Inflammatory macrophage treated with lipopolysaccharide for 1 hour (primary cell): ENCODE results near the gene COCH.
"Not testable (repeated sequence)": the region's sequence is repeated elsewhere in the genome, so short reads cannot be mapped to it uniquely, and the experiment has no call there.

Experiments
- DNase-seq, 2 donors: peaks; one replicate each; pipeline ENCODE4 v3.0.0-alpha.2; 2020 to 2022

Gene COCH

DNA sequence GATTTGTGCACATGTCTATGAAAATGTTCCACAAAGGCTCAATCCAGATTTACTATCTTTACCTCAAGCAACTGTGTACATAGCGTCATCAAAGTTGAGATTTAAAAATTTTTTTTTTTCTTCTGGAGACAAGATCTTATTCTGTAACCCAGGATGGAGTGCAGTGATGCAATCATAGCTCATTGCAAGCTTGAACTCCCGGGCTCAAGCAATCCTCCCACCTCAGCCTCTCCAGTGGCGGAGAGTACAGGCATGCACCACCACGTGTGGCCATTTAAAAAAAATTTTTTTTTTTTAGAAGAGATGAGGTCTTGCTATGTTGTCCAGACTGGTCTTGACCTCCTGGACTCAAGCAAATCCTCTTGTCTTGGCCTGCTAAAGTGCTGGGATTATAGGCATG lies 2.3 kb downstream of the COCH start:
- DNase-seq = no peak

DNA sequence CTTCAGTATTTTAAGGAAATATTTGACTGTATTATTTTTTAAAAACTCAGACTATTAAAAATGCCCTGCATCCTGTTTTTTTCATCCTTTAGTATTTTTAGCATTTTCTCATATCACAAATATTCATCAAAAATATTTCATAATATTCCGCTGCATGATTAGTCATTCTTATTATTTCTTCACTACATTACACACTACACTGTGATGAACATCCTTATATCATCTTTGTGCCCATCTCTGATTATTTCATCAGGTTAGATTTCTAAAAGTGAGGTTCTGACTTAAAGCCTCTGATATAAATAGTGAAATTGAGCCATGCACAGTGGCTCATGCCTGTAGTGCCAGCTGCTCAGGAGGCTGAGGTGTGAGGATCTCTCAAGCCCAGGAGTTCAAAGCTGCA lies 8.1 kb downstream of the COCH start:
- DNase-seq = peak; percentile 17 to 41

DNA sequence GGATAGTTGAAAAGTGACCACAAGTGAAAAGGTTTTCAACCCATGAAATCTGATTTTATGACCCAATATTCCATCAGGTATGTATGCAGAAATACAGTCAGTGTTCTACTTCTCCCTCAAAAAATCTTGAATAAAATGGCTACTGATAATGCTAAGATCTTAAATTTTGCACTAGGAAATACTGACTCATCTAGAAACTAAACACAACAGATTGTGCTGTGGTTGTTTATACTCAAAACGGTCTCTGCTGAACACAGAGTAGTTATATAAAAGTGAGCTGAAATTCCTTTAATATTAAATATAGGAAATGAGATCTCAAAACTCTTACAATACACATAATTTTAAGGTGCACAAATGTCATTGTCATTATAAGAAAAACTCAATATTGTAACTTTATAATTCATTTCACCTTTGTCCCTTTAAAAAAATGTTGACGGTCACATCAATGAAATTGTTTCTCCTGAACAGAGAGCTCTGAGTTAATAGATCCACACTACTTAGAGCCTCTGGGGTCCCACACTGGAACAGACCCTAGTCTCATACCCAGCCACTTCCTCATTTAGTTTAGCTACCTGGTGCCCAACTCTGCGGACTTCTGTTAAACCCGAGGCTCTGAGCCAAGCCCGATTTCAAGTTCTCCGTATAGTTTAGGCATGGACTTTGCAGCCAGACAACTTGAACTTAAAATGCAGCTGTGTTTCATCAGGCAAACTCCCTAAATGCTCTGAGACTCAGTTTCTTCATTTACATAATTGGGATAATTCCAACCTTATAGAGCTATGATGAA lies 9.3 kb downstream of the COCH start:
- no peak for DNase-seq

DNA sequence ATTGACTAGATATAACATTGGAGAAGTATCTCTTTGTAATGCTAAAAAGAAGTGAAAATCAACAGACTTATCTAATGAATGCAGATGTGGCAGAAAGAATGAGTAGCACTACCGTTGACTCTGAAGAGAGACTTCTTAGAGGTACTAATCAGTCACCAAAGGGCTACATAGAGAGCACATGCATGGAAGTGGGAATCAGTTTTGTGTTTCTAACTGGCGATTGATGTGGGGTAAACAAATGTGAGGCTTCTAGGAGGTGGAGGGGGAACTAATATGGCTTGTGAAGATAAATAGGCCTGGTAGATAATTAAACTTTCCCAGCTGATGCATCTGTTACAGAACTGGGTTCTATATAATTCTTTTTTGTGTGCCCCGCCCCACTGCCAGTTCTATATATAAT lies 10.5 kb downstream of the COCH start:
- no peak for DNase-seq

DNA sequence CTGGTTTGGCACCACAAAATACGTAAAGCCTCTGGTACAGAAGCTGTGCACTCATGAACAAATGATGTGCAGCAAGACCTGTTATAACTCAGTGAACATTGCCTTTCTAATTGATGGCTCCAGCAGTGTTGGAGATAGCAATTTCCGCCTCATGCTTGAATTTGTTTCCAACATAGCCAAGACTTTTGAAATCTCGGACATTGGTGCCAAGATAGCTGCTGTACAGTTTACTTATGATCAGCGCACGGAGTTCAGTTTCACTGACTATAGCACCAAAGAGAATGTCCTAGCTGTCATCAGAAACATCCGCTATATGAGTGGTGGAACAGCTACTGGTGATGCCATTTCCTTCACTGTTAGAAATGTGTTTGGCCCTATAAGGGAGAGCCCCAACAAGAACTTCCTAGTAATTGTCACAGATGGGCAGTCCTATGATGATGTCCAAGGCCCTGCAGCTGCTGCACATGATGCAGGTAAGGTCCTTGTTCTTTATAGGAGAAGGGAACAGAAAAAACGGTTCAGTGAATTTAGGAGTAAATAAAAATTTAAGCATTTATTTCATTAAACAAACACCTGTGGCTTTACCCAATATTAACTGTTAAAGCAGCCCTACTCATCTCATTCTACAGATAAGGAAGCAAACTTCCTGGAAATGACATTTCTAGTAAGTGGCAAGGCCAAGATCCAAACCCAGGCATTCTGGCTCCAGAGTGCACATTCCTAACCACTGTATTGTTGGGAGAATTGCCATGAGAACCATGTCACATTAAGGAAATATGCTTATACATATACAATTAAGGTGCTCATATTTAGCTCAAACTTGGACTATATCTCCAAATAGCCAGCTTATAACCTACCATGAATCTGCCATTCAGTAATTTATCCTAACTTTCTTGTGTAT lies 11.7 kb downstream of the COCH start:
- no peak for DNase-seq

DNA sequence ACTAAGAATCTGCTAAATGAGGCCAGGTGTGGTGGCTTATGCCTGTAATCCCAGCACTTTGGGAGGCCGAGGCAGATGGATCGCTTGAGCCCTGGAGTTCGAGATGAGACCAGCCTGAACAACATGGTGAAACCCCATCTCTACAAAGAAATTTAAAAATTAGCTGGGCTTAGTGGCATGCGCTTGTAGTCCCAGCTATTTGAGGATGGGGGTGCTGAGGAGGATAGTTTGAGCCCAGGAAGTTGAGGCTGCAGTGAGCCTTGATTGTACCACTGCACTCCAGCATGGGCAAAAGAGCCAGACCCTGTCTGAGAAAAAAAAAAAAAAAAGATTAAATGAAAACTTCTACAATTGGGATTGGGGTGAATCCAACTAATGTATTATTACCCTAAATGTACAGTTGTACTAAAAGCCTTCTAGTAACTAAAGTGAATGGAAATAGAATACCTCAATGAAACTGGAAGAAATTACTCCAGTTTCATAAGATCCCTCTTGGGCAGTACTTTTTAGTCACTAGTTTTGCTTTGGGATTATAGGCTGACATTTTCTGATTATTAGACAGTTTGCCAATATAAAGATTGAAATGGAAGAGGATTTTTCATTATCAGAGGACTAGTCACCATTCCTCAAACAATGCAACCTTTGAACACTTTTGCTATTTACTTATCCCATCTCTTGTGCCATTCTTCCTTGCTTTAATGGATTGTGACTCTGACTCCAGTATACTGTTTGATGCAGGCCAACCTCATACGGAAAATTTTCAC lies 14.3 kb downstream of the COCH start:
- no peak for DNase-seq

DNA sequence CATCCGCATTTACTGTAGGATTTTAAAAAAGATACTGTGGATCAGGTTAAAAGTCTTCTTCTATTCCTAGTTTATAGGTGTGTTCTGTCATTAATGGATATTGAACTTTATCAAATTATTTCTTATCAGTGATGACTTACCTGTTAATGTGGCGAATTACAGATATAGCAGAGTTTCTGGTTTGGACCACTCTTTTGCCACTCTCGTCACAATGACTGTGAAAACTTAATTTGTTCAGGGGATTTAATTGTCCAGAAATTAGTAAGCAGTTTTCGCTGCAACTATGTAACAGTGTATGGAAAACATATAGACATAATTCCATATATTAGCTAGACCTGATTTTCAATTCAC lies 14.9 kb downstream of the COCH start:
- no peak for DNase-seq

DNA sequence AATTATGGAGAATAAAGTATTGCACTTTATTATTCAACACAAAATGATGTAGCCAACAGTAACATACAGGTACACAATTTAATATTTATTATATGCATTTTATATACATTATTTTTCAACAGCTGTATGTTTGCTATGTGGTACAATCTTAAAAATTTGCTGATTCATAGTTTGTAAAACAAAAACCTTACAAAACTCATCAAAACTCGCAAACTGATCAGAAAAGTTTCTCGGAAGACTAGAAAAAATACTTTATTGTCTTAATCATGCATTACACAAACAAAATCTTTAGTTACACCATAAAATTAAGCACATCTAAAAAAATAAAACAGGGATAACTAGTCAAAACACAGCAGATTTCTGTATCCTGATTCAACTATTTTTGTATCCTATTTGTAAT lies 19.5 kb downstream of the COCH start:
- DNase-seq = no peak

DNA sequence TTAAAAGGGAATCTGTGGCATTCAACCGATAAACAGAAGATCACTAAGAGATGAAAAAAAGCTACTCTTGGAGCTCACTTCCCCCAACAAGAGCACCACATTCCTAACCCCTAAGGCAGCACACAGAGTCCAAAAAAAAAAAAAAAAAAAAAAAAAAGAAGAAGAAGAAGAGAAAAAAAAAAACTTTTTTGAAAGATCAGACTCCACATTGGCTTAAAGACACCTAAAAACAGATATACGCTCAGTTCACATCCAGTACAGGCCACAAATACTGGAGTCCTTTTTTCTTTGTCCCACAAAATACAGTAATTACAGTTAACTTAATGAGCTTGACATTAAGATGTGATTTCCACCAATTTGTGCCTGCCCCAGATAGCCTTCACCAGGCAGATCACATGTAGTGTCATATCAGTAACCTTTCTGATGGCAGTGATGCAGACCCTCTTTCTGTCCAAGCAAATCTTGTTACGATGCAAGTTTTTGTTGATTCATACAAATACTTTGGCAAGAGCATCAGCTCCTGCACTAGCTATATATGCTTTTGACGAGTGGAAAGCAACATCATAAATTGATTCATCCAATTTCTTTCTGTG lies 20.7 kb downstream of the COCH start:
- no peak for DNase-seq

DNA sequence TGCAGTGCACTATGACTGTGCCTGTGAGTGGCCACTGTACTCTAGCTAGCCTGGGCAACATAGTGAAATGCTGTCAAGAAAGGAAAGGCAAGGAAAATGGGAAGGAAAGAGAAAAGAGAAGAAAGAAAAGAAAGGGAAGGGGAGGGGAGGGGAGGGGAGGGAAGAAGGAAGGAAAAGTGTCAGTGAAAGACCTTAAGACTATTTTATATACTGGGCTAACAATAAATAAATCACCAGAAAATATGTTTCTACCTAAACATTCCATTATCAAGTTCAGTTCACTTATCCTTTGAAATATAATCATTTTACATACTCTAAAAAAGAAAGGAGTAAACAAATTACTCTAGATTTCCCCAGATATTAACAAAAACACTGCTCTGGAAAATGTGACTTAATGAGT lies 22.1 kb downstream of the COCH start:
- no peak for DNase-seq

DNA sequence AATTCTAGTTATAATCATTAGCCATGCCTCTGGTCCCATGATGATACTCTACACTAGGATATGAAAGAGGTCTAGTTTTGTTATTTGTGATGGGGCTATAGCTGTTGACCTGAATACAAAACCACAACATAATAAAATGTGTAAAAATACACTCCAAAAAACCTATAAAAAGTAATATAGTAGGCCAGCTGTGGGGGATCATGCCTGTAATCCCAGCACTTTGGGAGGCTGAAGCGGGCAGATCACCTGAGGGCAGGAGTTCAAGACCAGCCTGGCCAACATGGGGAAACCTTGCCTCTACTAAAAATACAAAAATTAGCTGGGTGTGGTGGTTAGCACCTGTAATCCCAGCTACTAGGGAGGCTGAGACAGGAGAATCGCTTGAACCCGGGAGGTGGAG lies 22.8 kb downstream of the COCH start:
- not testable (repeated sequence) for DNase-seq

DNA sequence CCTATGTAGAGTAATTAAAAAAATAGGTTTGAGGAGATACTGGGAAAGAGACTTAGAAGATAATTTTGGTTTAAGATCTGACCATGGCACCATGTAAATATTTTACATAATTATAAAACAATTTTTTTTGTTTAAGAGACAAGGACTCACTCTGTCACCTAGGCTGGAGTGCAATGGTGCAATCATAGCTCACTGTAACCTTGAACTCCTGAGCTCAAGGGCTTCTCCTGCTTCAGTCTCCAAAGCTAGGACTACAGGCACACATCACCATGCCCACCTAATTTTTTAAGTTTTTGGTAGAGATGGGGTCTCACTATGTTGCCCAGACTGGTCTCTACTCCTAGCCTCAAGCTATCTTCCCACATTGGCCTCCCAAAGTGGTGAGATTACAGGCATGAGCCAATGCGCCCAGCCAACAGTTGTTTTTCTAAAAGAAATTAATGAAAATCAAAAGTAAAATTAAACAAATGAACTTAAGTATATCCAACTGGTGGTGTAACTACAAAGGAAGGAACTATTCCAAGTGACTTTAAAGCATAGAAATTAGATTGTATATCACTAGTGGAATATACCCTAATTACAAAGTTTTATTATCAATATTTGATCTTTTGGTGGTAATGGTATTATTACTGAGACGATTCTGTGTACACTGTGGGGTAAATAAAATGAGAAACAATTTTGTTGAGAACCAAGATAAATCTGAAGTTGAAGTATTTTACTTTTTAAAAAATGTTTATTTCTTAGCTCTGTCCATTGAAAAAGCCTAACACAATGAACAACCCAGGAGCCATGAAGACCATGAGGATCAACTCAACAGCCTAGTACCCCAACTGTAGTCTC lies 29.1 kb downstream of the COCH start:
- no peak for DNase-seq

DNA sequence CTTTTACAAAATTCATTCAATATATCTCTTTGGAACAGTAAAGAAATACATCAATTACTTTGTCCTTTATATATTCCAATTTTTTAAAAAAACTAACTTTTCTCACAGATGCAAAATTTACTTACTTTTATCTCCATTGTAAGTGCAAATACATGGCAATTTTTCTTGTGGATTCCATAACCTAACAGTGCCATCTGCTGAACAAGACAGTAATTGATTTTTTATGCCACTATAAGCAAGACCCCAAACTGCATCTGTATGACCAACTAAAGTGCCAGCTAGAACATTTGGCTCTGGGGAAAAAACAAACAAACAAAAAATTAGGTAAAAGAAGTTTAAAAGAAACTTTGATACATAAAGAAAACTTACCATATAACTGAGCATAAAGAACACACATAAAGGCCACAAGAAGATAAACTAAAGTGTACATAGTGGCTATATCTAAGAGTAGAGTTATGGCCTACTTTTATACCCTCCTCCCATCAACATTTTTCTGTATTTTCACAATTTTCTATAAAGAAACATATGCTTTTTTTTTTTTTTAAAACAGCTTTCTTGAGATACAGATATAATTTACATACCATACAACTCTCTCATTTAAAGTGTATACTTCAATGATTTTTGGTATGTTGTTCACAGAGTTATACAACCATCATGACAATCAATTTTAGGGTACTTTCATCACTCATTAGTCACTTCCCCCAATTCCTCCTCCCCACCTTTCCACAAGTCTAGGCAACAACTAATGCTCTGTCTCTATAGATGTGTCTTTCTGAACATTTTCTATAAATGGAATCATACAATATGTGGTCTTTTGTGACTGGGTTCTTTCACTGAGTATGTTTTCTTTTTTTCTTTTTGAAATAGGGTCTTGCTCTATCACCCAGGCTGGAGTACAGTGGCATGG lies 32.6 kb downstream of the COCH start:
- peak in 1 of 2 donors; percentile 21 for DNase-seq

DNA sequence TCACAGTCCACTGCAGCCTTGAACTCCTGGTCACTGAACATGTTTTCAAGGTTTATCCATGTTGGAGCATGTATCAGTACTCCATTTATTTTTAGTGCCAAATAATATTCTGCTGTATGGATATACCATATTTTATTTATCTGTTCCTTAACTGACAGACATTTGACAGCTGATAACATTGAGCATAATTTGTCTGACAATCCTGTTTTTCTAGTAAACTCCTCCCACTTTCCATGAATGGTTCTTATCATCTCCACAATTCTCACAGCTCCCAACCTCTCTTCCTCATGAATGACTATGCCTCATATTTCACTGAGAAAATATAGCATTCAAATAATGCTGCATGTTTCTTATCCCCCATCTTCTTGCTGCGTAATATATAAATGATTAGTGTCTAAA lies 33.3 kb downstream of the COCH start:
- DNase-seq = no peak

DNA sequence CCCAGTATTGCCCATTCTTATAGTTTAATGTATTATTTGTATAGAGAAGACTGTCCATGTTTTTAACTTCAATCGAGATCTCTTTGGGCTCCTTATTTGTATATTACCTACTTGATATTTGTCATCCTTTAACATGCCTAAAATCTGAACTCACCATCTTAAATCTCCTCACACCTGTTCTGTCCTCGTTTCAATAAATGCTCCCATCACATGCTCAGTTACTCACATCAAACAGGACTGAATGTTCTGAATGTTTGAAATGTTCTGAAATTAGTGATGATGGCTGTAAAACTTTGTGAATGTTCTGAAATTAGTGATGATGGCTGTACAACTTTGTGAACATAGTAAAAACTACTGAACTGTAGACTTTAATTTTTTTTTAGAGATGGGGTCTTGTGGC lies 34.5 kb downstream of the COCH start:
- no peak for DNase-seq

DNA sequence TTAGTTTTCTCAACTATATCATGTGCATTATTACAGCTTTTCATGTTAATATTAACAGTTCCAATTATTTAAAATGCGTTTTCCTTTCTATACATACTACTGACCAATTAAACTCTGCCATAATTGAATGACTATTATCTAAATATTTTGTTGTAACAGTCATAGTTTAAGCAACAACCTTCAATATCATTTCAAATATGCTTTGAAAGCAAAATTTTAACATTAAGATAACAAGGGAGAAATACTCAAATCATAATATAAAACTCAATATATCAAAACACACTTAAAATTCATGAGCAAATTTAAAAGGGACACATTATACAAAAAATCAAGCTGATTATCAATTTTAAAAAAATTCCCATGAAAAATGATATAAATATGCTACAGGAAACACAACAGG lies 40.5 kb downstream of the COCH start:
- no peak for DNase-seq

DNA sequence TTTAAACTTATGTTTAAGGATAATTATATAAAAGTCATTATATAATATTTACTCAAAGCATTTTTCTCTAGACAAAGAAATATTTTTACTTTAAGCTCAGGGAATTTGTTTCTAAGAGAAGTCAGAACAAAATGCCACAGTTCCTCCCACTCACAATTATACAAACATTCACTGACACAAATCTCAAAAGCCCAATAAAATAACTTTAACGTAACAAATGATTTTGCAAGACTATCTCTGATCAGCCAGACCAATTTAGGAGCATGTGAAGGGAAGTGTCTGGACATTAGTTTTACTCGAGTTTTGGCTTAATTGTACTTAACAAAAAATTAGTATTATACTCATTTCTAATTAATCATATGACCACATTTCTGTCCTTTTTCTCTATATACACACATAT lies 41.2 kb downstream of the COCH start:
- DNase-seq = no peak

DNA sequence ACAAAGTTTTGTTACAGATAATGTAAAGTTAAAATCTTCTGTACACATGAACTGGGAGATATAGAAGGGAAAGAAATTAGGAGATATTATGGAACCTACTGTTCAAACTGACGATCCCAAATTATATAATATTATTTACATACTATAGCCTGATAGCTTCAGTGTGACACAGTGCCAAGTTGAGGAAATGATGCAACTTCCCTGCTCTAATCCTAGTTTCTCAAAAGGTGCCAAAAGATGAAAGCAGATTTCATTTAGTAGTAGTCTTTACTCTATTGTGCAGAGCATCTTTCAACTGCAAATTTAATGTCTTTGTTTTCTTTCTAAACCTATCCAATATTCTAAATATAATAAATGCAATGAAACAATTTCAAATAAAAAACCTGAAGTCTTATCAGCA lies 46.9 kb downstream of the COCH start:
- DNase-seq = peak in 1 of 2 donors; percentile 18

DNA sequence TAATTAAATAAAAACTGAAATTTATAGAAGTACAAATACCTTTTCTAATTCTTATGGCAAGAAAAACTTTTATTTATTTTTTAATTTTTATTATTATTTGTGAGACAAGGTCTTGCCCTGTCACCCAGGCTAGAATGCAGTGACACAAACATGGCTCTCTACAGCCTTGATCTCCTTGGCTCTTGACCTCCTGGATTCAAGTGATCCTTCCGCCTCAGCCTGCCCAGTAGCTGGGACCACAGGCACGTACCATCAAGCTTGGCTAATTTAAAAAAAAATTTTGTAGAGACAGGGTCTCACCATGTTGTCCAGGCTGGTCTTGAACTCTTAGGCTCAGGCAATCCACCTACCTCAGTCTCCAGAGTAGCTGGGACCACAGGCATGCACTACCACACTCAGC lies 47.4 kb downstream of the COCH start:
- no peak for DNase-seq

DNA sequence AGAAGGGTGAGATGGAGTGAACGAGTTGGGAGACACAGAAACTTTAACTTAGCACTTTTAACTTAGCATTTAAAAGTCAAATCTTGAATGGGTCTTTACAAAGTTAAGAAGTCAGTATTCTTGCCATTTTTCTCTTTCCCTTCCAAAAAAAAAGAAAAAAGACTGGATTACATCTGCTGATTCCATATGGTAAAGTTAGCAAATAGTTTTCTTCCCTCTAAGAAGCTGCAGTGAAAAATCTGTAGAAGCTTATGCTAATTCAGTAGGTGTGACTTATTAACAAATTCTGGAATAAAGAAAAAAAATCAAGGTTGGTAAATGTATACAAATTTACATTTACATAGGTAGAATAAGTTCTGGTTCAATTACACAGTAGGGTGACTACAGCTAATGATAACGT lies 50.9 kb downstream of the COCH start:
- no peak for DNase-seq

DNA sequence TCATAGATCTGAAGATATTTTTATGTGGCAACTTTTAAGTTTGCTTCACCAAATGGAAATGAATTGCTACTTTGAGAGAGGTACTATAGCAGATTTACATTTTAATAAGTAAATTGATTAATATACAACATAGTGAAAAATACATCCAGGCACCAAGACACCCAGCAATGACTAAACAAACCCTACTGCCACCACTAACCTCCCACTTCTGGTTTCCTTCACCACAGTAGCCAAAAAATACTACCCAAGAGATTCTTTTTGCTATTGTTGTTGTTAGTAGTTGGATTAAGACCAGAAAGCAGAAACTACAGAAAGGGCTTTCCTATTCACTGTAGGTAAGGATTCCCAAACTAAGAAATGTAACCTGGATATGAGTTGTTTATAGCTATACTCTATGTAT lies 54.1 kb downstream of the COCH start:
- no peak for DNase-seq
